ENCODE results near the gene HAPSTR1. TPM values are rescaled to one million over a fixed set of nuclear protein-coding genes. Genes with fewer than 3 reads are reported as not detected.

The HAPSTR1 gene
- total and polyA plus RNA-seq, 2 of the 4 experiments (the other 2 are of a cell fraction), result 22.2 to 56.5 TPM

DNA sequence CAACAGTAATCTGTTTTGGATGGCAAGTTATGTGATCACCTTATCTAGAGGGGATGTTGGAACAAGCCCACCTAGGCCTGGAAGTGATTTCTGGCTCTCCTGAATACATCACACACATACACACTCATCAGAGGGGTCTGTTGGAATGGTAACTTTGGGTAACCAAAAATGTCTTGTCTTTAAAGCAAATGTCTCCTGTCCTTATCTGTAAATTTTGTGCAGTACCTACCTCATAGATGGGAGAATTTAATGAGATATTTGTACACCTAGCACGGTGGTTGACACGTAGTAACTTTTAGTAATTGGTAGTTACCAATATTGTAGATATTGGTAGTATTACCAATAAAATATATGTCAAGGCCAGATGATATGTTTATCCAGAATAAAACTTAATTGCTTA is 24.7 kb downstream of the HAPSTR1 start:
- Histone ChIP-seq H3K56ac (ENCODE audit: extremely low read depth, insufficient read depth, low read length) (no peak overlapping the region), H2AK5ac (ENCODE audit: low read depth, low read length) (no peak overlapping the region), H3K23ac (ENCODE audit: low read depth, low read length) (no peak overlapping the region), H3K9ac (ENCODE audit: low read depth, low read length) (no peak overlapping the region), H4K91ac (ENCODE audit: insufficient read depth, low read depth, low read length) (no peak overlapping the region), H2BK5ac (ENCODE audit: low read depth, low read length, poor library complexity, severe bottlenecking) (no peak overlapping the region), H4K20me1 (ENCODE audit: insufficient read depth, low read length) (peaks cover 91% of the 10 kb centered on the region), H4K5ac (ENCODE audit: low read depth, low read length) (no peak overlapping the region), H3K79me1 (ENCODE audit: low read depth in 1 of 2, low read length in 2 of 2) (peaks cover 20 to 67% of the 10 kb centered on the region in 2 experiments), H2AFZ (replicated peaks; ENCODE audit: low read length, poor library complexity) (no peak overlapping the region), H4K8ac (ENCODE audit: low read depth in 2 of 2, low read length in 2 of 2) (no peak overlapping the region), H3K9me3 (ENCODE audit: control insufficient read depth, insufficient read depth, low read length) (no peaks in the 10 kb centered on the region), H3K18ac (ENCODE audit: low read depth, low read length) (no peak overlapping the region), H3K27me3 (ENCODE audit: control insufficient read depth, insufficient read depth, low read length) (no peaks in the 10 kb centered on the region), H3K4me3 (ENCODE audit: insufficient read depth, low read depth, low read length) (no peak overlapping the region), H2BK15ac (ENCODE audit: low read depth, low read length) (no peak overlapping the region), H3K27ac (ENCODE audit: insufficient read depth, low read length) (no peak overlapping the region), H3K9me1 (ENCODE audit: insufficient read depth, low read length) (peaks cover 19% of the 10 kb centered on the region), H3K4me1 (ENCODE audit: control insufficient read depth, insufficient read depth, low read length) (peaks cover 17% of the 10 kb centered on the region), H2BK20ac (ENCODE audit: low read depth, low read length) (no peak overlapping the region), H3K14ac (replicated peaks; ENCODE audit: low read depth, low read length) (no peak overlapping the region), H2BK120ac (ENCODE audit: low read depth, low read length) (no peak overlapping the region), H3K4ac (ENCODE audit: low read depth, low read length) (no peak overlapping the region), H3K4me2 (ENCODE audit: low read depth, low read length) (no peak overlapping the region), H3K36me3 (ENCODE audit: control insufficient read depth, insufficient read depth, low read length) (peaks cover 25% of the 10 kb centered on the region), H2AK9ac (replicated peaks; ENCODE audit: low read depth, low read length, poor library complexity) (no peak overlapping the region)
- dilution Hi-C loops (cut with HindIII; ENCODE audit: low sequenced_read_pairs, unreplicated experiment) (no loop called here), in situ Hi-C loops (cut with MboI; ENCODE audit: low sequenced_read_pairs) (loop anchor here (25.0 kb wide), 1 partner anchor 1821 kb away; the partner anchor contains the start of genes CLEC16A and DEXI), intact Hi-C loops (cut with micrococcal nuclease) (no loop called here)
- no TSS peak for BruUV-seq (replicated peaks)
- ATAC-seq (ENCODE audit: low read depth), result no peak
- TF ChIP-seq CEBPB (IDR thresholded peaks at IDR 0.05; ENCODE audit: low read depth, low read length), result no peak
- no CpG with 5 or more reads among the region's 2 CpGs for WGBS, 2 experiments (ENCODE audit: extremely low coverage in 2 of 2, insufficient read length in 1 of 2)
- DNase-seq, result no peak
- ChIA-PET POLR2A (ENCODE audit: unreplicated experiment) (no interaction called here), CTCF (no interaction called here)

Measured in IMR-90 (cell line).